Activated CD4-positive, CD25-positive, alpha-beta regulatory T cell treated with anti-CD3 and anti-CD28 coated beads, Interleukin-2, amount 50 U/mL, for 24 hours (primary cell): Measurements from ENCODE around the gene CCNB1IP1.
"Not testable (repeated sequence)": the region's sequence is repeated elsewhere in the genome, so short reads cannot be mapped to it uniquely, and the experiment has no call there.

Experiments
- ATAC-seq, 2 donors: fragments of 150-1000 bp; cut with Tn5 transposase; one replicate each; pipeline ENCODE4 v1.10.0; 2021; ENCODE audit warnings: mild to moderate bottlenecking in 1 of 2, moderate library complexity in 1 of 2

CCNB1IP1 gene, protein sequence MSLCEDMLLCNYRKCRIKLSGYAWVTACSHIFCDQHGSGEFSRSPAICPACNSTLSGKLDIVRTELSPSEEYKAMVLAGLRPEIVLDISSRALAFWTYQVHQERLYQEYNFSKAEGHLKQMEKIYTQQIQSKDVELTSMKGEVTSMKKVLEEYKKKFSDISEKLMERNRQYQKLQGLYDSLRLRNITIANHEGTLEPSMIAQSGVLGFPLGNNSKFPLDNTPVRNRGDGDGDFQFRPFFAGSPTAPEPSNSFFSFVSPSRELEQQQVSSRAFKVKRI

DNA sequence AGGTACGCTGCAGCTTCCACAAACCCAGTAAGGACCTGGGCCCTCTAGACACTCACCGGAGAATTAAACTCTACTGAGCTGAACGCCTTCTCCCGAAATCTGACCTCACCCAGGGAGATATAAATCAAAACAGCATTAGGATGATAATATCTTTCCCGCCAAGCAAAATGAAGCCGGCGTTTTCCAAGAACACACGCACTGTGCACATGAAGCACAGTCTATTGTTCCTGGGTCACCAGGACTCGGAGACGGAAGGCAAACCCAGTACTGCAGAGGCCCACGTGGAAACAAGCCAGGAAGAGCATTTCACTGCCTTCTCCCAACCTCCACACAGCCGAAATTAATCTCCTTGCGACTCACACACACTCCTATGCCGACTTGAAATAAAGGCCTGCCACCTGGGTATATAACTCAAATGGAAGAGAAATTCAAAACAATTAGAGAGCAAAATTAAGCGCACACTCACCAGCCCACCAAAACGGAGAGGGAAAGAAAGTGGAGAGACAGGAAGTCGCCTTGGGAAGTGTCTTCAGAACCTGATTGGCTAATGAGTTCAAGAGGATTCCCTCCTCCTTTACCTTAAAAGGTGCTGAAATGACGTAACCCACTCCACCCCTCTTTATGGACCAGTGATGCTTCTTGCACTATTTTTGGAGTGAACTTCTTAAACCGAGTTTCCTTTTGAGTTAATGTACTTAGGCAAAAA is at the start of gene CCNB1IP1:
TSS of gene CCNB1IP1 (minus strand) at position 492 of the 706 bp plus-strand sequence. CDS start 16,756 bp downstream, outside the sequence.
- ATAC-seq, result peak; percentile 96 to 99

DNA sequence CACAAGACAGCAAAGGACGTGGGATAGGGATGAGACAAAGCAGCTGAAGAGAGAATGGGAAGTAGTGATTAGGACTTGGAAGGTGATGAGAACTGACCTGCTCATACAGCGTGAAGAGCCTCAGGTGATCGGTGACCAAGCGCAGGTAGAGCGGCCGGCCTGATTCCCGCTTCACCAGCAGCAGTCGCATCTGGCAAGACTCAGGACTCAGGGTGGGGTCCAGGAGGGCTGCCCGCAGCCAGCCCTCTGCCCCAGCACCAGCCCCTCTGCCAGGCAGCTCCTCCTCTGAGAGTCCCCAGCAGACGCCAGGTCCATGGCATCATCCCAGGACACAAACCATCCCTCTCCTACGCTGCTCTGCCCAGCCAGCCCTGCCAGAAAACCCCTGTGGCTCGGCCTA is 49.4 kb upstream of the CCNB1IP1 start:
- ATAC-seq, result no peak

DNA sequence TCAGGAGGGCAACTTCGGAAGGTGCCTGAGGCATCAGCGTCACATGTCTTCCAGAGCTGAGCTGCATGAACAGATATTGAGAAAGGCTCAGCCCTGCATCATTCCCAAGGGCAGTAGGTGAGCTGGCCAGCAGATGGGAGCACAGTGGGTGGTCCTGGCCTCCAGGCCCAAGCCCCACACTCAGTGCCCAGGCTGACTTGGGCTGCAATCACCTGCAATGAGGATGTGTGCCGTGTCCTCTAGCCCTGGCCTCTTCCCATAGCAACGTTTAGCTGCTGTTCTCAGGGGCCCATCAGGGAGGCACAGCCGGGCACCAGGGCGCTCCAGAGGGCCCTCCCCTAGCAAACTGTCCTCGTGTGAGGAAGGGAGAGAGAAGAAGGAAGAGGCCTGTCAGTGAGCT is 48.3 kb upstream of the CCNB1IP1 start:
- ATAC-seq, result no peak

DNA sequence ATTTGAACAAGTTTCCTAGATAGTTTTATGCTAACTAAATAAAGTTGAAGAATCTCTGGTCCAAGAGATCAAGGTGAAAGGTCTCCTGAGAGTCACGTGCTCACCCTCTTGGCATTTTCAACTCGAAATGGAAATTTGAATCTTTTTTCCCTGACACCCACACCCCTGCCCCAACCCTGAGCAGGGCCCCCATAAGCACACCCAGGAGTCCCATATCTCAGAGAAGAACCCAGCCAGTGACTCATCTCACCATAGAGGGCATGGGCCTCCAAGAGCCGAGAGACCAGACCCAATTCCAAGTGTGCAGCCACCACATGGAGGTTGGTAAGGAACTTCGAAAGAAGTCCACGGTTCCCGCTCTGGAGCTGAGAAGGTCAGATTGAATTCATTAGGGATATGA is 47.6 kb upstream of the CCNB1IP1 start:
- ATAC-seq, result no peak

DNA sequence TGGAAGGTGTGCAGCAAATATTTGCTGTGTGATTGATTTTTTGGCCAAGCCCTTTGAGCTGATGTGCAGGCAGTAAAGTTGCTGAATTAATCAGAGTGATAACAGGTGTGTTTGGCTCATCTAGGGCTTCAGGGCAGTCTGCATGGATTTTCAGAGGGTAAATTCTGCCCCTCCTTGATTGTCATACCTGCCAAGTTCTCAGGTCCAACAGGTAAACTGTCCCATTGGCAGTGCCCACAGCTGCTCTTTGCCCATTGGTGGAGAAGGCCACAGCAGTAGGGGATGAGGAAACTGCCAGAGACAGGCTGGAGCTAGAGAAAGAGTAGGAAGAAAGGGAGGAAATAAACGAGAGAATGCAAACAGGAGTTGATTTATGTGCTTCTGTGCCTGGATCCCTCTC is 46.7 kb upstream of the CCNB1IP1 start:
- no peak for ATAC-seq

DNA sequence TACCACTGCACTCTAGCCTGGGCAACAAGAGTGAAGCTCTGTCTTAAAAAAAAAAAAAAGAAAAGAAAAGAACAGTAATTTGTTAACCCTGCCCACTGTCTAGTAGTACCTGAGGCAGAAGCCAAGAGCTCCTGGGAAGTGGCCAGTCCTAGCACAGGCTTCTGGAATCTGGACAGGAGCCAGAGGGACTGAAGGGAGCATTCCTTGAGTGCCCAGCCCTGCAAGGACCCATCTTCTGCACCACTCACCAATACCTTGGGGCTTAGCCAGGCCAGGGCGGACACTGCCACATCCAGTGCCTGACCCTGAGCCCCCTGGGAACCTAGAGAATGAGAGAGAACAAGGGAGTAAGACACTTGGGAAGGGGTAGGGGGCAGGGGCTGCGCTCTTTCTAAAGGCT is 44.1 kb upstream of the CCNB1IP1 start:
- no peak for ATAC-seq

DNA sequence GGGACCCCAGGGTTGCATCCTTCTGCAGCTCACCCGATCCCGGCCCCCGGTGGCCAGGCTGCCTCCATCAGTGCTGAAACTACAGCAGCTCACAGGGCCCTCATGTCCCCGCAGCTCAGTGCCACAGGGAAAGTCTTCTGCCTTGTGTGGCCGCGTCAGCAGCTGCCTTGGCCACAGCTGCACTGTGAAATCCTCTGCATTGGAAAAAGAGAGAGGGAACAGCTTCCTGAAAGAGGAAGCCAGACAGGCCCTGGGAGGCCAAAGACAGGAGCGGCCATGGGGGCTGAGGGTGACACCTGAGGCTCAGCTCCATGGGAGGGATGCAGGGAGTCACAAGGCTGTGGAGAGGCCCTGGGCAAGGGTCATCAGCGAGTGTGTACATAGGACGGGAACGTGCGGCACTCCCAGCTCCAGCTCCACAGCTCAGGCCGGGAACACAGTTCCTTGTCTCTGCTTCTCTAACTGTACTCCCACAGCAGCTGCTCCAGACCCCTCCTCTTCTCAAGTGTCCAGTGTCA is 43.1 kb upstream of the CCNB1IP1 start:
- no peak for ATAC-seq

DNA sequence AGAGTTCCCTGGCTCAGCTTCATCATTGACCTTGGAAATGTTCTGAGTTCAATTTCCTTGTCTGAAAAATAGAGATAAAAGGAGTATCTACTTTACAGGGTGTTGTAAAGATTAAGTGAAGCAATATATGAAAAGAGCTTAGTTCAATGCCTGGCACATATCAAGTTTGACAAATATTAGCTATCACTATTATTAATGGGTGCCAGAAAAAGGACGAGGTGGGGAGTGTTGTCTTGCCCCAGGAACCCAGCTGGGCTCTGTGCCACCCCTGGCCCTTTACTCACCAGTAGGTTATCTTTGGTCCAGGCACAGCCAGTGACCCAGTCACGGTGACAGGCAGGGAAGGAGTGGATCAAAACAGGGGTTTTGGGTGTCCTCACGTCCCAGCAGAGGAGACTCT is 42.4 kb upstream of the CCNB1IP1 start:
- no peak for ATAC-seq

DNA sequence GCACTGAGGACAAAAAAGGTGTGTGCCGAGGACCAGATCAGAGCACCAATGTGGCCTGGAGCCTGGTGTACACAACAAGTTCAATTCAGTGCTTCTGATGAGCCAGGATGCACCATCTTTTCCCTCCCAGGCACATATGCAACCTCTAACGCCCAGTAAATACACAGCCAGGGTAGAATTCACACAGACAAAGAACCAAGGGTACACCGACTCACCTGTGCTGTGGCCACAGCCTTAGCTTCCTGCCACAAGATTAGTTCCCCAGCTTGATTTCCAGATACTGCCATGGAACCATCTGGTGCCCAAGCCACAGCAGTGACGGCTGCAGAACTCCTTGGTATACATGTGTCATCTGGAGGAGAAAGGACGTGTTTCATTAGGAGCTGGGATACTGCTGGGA is 39.7 kb upstream of the CCNB1IP1 start:
- ATAC-seq, result no peak

DNA sequence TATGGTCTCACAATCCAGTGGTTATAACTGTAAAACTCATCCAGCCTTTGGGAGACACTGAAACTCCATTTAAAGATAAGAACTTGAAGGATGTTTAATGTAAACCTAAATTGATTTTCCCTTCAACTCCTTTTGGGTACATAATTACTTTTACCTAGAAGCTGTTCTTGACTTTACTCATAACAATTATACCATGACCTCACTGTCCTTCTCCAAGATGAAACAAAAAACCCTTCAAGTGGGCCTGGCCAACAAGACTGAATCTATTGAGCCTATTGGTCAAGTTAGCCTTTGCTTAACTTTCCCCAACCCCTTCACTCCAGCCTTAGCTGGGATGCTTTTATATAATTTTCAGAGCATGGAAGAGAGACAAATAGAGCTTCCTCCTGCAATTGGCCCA is 32.8 kb upstream of the CCNB1IP1 start:
- no peak for ATAC-seq

DNA sequence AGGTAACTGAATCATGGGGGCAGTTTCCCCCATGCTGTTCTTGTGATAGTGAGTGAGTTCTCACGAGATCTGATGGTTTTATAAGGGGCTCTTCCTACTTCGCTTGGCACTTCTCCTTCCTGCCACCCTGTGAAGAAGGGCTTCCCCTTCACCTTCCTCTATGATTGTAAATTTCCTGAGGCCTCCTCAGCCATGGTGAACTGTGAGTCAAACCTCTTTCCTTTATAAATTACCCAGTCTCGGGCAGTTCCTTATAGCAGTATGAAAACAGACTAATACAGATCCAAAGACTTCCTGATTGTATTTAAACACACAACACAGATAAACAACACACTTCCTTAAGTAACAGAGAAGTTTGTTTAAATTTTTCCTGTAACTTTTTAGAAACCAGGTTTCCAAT is 25.4 kb upstream of the CCNB1IP1 start:
- ATAC-seq, result not testable (repeated sequence)

DNA sequence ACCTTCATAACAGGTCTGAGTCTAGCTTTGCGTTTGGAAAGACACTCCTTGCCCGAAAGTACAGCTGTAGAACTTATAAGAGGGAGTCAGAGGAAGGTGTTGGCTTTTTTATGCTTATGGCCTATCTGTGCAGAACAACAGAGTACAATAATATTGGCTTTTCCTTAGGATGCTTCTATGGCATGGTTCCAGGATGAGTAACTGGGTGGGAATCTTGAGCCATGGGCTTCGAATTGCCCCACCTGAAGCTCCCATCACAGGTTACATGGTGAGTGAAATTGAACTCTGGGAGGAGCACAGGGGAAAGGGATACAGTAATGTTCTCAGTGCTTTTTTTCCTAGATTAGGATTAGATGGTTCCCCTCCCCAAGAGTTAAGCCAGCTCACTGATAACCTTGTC is 23.3 kb upstream of the CCNB1IP1 start:
- no peak for ATAC-seq

DNA sequence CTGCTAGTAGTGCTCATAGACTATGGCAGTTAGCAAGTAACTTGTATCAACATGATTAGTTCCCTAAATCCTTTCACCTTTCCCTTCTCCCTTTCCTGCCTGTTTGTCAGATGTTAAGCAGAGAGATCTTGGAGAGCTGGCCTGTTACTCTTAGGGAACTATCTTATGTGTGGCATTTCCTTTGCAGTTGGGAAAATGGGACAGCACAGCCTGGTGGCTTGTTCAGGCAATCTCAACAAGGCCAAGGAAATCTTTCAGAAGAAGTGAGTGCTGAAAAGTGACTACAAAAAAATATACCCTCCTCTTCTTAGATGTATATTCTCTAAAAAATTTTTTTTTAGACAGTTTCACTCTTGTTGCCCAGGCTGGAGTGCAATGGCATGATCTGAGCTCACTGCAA is 17.8 kb upstream of the CCNB1IP1 start:
- ATAC-seq, result no peak

DNA sequence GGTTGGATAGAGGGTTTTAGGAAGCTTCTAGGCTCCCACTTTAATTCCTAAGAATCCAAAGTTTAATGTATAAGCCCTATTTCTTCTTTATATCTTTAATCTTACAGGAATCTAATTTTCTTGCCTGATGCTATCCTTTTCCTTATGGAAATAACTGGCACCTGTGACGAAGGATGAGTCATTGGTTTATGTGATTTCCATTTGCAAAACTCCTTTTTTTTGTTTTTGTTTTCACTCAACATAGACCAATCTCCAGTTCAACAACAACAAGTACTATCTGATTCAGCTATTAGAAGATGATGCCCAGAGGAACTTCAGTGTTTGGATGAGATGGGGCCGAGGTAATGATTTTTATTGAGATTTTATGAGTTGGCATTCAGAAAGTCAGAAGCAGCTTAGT is 17.2 kb upstream of the CCNB1IP1 start:
- ATAC-seq, result no peak

DNA sequence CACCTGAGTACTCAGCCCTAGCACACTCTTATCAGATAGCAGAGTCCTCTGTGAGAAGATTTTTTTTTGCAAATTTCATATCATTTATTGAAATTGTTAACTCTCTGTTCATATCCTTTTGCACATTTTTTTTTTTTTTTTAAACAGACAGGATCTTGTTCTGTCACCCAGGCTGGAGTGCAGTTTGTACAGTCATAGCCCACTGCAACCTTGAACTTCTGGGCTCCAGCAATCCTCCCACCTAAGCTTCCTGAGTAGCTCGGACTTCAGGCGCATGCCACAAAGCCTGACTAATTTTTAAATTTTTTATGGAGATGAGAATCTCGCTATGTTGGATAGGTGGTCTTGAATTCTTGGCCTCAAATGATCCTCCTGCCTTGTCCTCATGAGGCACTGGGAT is 14.7 kb upstream of the CCNB1IP1 start:
- no peak for ATAC-seq

DNA sequence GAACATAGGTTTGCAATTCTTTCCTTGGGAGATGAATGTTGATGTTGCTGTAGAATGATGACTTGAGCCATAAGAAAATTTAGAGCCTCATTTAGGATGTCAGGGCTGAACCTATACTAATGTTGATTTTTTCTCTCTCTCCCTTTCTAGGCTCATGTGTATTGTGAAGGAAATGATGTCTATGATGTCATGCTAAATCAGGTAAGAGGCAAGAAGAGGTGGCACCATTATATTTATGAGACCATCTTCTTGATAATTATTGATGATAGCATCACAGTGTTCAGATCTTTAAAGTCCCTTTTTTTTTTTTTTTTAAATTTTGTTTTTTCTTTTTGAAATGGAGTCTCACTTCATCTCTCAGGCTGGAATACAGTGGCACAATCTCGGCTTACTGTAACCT is 13.6 kb upstream of the CCNB1IP1 start:
- no peak for ATAC-seq

DNA sequence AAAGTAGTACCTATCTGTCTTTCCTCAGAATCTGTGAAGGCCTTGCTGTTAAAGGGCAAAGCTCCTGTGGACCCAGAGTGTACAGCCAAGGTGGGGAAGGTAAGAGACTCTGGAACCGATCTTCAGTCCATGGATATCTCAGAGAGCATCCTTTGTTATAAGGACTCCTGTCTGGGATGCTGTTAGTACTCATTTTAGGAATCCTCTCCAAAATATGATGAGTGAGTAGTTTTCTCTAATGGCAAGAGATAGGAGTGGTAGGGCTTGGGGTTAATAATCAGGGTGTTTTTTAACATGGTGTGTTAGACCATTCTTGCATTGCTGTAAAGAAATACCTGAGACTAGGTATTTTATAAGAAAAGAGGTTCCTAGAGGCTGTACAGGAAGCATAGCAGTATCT is 12.3 kb upstream of the CCNB1IP1 start:
- no peak for ATAC-seq

DNA sequence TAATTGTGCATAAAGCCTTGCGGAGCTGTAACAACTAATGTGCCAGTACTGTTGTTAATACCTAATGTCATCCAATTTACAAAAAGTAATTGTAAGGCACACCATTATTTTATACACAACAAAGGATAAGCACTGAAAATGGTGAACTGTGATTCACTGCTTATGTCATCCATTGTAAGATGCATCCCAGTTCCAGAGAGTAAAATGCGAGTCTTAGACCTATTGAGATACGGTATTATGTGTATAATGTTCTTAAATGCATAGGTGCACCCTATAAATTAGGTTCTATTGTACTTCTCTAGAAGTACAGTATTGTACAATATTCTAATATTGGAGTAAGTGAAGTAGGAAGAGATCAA is 10.8 kb upstream of the CCNB1IP1 start:
- no peak for ATAC-seq

DNA sequence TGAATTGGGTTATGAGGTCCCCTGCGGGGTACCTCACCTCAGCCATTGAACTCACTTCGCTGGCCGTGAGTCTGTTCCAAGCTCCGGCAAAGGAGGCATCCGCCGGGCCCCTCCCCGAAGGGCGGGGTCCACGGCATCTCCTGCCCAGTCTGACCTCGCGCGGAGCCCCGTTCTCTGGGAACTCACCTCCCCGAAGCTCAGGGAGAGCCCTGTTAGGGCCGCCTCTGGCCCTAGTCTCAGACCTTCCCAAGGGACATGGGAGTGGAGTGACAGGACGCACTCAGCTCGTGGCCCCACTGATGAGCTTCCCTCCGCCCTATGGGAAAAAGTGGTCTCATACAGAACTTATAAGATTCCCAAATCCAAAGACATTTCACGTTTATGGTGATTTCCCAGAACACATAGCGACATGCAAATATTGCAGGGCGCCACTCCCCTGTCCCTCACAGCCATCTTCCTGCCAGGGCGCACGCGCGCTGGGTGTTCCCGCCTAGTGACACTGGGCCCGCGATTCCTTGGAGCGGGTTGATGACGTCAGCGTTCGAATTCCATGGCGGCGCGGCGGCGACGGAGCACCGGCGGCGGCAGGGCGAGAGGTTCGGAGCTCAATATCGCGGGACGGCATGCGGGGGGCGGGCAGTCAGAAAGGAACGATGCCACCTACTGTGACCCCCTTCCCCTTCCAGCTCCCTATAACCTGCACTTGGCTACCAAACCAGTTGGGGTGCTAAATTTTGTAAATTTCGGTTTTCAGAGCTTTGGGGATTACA is 10.2 kb upstream of the CCNB1IP1 start, which contains the start of gene PARP2:
TSS of gene PARP2 (plus strand) at position 544 of the 770 bp plus-strand sequence. CDS start at position 551, 7 bp downstream.
- ATAC-seq, result peak; percentile 90 to 92

DNA sequence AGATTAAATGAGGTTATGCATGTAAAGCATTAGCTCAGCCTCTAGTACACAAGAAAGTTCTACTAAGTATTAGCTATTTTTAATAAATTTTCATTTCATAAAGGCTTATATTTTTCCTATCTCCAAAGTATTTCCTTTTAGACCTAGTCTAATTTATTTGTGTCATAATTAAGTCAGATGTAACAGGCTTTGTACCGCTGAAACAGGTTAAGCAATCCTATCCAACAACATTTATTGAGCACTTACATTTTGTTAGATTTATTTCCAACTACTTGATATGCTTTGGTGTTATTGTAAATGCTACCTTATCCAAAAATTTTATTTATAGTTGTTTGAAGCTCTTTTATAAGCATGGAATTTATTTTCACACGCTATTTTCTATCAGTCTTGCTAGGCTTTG is 8.6 kb upstream of the CCNB1IP1 start:
- no peak for ATAC-seq

DNA sequence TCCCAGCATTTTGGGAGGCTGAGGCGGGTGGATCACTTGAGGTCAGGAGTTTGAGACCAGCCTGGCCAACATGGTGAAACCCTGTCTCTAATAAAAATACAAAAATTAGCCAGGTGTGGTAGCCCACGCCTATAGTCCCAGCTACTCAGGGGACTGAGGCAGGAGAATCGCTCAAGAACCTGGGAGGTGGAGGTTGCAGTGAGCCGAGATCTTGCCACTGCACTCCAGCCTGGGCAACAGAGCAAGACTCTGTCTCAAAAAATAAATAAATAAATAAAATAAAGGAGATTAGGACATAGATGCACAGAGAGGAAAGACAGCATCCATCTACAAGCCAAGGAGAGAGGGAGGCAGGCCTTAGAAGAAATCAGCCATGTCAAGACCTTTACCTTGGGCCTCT is 8.0 kb upstream of the CCNB1IP1 start:
- ATAC-seq, result not testable (repeated sequence)

DNA sequence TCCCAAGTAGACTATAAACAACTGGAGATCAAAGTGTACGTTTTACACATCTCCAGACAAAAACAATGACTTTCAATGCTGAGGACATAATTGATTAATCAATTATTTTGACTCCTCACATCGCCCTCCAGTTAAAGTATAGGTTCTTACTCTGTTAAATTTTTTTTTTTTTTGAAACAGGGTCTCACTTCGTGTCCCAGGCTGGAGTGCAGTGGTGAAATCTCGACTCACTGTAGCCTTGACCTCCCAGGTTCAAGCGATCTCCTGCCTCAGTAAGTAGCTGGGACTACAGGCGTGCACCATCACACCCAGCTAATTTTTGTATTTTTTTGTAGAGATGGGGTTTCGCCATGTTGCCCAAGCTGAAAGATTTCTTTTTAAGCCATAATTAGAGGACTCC is 938 bp upstream of the CCNB1IP1 start:
- ATAC-seq, result no peak

DNA sequence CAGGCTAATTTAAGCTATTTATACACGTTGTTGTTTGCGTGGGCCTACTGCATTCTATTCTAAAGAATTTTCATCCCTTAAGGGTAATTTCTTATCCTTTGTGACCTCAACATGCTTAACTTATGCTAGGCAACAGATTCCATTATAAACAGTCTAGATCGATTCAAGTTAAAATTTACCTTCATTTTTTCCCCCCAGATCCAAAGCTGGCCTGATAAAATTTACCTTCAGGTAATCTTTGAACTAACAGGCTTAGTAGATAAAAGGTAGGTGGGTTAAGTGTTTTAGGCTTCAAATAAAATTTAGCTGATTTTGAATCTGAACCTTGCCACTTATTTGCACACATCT is 389 bp upstream of the CCNB1IP1 start:
- ATAC-seq, result no peak

DNA sequence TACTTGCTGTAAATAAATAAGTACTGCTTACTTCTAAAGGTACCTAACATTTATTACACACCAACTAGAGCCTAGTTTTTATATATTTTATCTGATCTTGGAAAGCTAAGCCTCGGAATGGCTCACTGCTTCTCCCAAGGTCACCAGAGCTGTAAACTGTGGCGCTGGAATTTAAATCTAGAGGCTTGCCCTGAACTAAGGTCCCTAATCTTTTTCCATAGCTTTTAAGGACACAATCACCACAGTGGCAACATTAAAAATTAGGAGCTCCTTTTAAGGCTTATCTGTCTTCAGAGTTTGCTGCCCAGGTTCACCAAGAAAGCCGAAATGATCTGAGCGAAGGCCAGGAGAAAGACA is 670 bp downstream of the CCNB1IP1 start:
- ATAC-seq, result no peak
